ENCODE data around the gene NEK11. TPM values are rescaled to one million over a fixed set of nuclear protein-coding genes. Genes with fewer than 3 reads are reported as not detected.

The NEK11 gene
- total RNA-seq, 1 donor from 2014 or later, result 13.8 TPM

- TF ChIP-seq, protein P1, sequence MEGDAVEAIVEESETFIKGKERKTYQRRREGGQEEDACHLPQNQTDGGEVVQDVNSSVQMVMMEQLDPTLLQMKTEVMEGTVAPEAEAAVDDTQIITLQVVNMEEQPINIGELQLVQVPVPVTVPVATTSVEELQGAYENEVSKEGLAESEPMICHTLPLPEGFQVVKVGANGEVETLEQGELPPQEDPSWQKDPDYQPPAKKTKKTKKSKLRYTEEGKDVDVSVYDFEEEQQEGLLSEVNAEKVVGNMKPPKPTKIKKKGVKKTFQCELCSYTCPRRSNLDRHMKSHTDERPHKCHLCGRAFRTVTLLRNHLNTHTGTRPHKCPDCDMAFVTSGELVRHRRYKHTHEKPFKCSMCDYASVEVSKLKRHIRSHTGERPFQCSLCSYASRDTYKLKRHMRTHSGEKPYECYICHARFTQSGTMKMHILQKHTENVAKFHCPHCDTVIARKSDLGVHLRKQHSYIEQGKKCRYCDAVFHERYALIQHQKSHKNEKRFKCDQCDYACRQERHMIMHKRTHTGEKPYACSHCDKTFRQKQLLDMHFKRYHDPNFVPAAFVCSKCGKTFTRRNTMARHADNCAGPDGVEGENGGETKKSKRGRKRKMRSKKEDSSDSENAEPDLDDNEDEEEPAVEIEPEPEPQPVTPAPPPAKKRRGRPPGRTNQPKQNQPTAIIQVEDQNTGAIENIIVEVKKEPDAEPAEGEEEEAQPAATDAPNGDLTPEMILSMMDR (conservative IDR thresholded peaks at IDR 0.05), result no peak
- Mint-ChIP-seq H3K4me1 (ENCODE audit: unreplicated experiment) (no peaks in the 10 kb centered on the region), H3K36me3 (peaks cover 18% of the 10 kb centered on the region), H3K4me3 (no peak overlapping the region), H3K27me3 (no peaks in the 10 kb centered on the region), H3K9me3 (no peaks in the 10 kb centered on the region), H3K27ac (no peak overlapping the region)
- DNase-seq (ENCODE audit: extremely low spot score, unreplicated experiment), result no peak
These were observed 34.3 kb upstream of the NEK11 start for GRCh38 chr3:130992344-130992743.

- Mint-ChIP-seq H3K9me3 (no peaks in the 10 kb centered on the region), H3K27ac (no peak overlapping the region), H3K27me3 (no peaks in the 10 kb centered on the region), H3K4me3 (no peak overlapping the region), H3K4me1 (ENCODE audit: unreplicated experiment) (no peaks in the 10 kb centered on the region), H3K36me3 (peaks cover 13% of the 10 kb centered on the region)
- DNase-seq (ENCODE audit: extremely low spot score, unreplicated experiment), result no peak
- TF ChIP-seq, protein P1 (conservative IDR thresholded peaks at IDR 0.05), result no peak
These were observed 29.4 kb upstream of the NEK11 start for GRCh38 chr3:130997289-130997688.

DNA sequence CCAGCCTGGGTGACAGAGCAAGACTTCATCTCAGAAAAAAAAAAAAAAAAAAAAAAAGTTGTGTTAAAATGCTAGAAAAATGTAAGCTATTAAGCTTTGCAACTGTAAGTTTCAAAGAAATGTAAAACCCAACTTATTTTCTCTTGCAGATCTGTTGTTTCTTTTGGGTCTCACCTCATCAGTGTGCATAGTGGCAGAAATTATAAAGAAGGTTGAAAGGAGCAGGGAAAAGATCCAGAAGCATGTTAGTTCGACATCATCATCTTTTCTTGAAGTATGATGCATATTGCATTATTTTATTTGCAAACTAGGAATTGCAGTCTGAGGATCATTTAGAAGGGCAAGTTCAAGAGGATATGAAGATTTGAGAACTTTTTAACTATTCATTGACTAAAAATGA lies 25.6 kb upstream of the NEK11 start:
- no peaks in the 10 kb centered on the region for H3K9me3 Mint-ChIP-seq
- H3K36me3 Mint-ChIP-seq, result peaks cover 20% of the 10 kb centered on the region
- H3K4me3 Mint-ChIP-seq, result no peak overlapping the region
- TF ChIP-seq, protein P1 (conservative IDR thresholded peaks at IDR 0.05), result no peak
- H3K4me1 Mint-ChIP-seq (ENCODE audit: unreplicated experiment), result no peaks in the 10 kb centered on the region
- DNase-seq (ENCODE audit: extremely low spot score, unreplicated experiment), result no peak
- no peaks in the 10 kb centered on the region for H3K27me3 Mint-ChIP-seq
- H3K27ac Mint-ChIP-seq, result no peak overlapping the region

GRCh38 chr3:131004603-131005002 lies 22.1 kb upstream of the NEK11 start:
- Mint-ChIP-seq H3K27ac (no peak overlapping the region), H3K4me3 (no peak overlapping the region), H3K4me1 (ENCODE audit: unreplicated experiment) (no peaks in the 10 kb centered on the region), H3K27me3 (no peaks in the 10 kb centered on the region), H3K36me3 (peaks cover 16% of the 10 kb centered on the region), H3K9me3 (no peaks in the 10 kb centered on the region)
- no peak for DNase-seq (ENCODE audit: extremely low spot score, unreplicated experiment)
- TF ChIP-seq, protein P1 (conservative IDR thresholded peaks at IDR 0.05), result no peak

DNA sequence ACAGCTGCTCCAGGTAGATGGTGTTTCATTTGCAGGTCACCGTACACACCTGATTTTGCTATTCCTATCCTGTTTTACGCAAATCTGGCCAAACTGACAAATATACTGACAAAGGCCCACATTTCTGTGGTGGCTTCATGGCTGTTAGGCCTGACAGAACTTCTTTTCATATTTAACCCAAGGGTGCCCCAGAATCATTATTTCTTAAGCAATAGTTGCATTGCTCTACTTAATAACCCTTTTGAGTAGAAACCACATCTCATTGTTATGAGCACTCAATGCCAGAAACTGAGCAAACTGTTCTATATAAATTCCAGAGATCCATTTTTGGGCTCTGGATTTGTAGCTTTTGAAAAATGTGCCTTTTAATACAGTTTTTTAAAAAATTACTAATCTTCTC lies 19.4 kb upstream of the NEK11 start:
- Mint-ChIP-seq H3K27me3 (no peaks in the 10 kb centered on the region), H3K4me1 (ENCODE audit: unreplicated experiment) (no peaks in the 10 kb centered on the region), H3K9me3 (no peaks in the 10 kb centered on the region), H3K27ac (no peak overlapping the region), H3K36me3 (peaks cover 21% of the 10 kb centered on the region), H3K4me3 (no peak overlapping the region)
- no peak for DNase-seq (ENCODE audit: extremely low spot score, unreplicated experiment)
- TF ChIP-seq, protein P1 (conservative IDR thresholded peaks at IDR 0.05), result no peak

DNA sequence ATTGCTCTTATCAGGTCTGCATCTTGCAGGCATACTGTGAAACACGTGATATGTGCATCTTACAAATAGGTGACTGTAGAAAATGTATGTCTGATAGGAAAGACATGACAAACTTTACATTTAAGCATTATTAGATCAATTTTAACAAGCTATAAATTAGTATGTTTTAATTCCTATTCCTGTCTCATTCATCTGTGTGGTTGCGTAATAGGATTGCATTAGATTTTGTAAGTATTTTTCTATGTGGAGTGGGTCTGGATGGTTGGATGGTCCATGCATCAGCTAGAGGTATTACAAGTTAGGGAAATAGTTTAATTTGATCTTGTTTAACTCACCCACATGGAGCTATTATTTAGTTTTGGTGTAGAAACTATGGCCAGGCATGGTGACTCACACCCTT lies 18.9 kb upstream of the NEK11 start:
- no peak for DNase-seq (ENCODE audit: extremely low spot score, unreplicated experiment)
- H3K27ac Mint-ChIP-seq, result no peak overlapping the region
- no peaks in the 10 kb centered on the region for H3K4me1 Mint-ChIP-seq (ENCODE audit: unreplicated experiment)
- H3K4me3 Mint-ChIP-seq, result no peak overlapping the region
- H3K9me3 Mint-ChIP-seq, result no peaks in the 10 kb centered on the region
- no peaks in the 10 kb centered on the region for H3K27me3 Mint-ChIP-seq
- TF ChIP-seq, protein P1 (conservative IDR thresholded peaks at IDR 0.05), result no peak
- peaks cover 21% of the 10 kb centered on the region for H3K36me3 Mint-ChIP-seq
